Activated T-helper 9 cell treated with anti-CD3 and anti-CD28 coated beads, Interleukin-2, amount 50 U/mL, for 16 hours (primary cell): Measurements from ENCODE around the gene KLHL21.

Experiments
- DNase-seq: peaks from one replicate; pipeline ENCODE4 v3.0.0-alpha.2; 2020; ENCODE audit warnings: low read depth

Gene KLHL21

DNA sequence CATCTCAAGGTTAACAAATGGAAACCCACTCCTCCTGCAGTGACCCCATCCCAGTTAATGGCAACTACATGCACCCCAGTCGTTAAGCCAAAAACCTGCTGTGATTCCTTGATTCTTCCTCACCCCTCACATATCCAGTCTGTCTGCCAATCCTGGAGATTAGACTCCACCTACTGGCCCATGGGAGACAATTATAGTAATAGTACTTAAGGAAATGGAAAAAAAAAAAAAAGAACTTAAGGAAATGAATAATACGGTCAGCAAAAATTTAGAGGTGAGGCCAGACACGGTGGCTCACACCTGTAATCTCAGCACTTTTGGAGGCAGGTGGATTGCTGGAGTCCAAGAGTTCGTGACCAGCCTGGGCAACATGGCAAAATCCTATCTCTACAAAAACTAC, 55.4 kb downstream of the KLHL21 start:
- no peak for DNase-seq

GRCh38 chr1:6546326-6546725, 56.3 kb downstream of the KLHL21 start:
- DNase-seq, result no peak

DNA sequence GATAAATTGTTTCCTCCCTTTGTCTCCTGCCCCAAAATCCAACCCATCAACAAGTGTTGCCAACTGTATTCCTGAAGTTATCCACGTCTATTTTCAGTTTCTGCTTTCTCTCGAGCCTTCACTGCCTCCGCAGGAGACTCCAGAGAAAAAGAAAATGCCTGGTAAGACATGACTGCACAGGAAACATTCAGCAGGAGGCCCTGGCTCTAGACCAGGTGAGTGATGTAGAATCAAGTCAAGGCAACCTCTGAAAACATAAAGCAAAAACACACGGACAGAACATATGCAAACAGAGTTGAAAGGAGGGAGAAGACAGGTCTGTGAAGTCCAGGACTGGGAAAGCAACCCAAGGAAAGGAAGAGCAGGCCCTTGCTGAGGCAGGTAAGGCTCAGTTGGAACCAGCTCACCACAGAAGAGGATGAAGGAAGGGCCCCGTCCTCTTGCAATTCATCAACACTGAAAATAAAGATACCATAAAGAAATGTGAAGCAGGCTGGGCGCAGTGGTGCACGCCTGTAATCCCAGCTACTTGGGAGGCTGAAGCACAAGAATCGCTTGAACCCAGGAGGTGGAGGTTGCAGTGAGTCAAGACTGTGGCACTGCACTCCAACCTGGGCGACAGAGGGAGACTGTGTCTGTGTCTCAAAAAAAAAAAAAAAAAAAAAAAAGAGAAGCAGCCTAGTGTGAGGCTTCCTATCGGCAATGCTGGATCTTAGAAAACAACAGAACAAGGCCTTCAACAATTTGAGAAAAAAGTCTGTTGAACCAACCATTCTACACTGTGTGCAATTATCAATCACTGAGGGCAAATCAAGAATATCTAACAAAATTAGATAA, 57.2 kb downstream of the KLHL21 start:
- no peak for DNase-seq

- DNase-seq, result no peak
Observed at GRCh38 chr1:6544831-6545230, 57.8 kb downstream of the KLHL21 start.
